ENCODE data around the gene CFI.

- TF ChIP-seq CTCF (IDR thresholded peaks at IDR 0.05; ENCODE audit: borderline replicate concordance, extremely low read depth, low read length, poor library complexity, severe bottlenecking): no peak
- TF ChIP-seq EZH2 (IDR thresholded peaks at IDR 0.05; ENCODE audit: borderline replicate concordance, low read depth, low read length, severe bottlenecking): no peak
Measured at GRCh38 chr4:109722357-109722756, 79.4 kb downstream of the CFI start.
